IMR-90 (cell line): ENCODE data around the gene ANO10. TPM values are rescaled to one million over a fixed set of nuclear protein-coding genes. Genes with fewer than 3 reads are reported as not detected.
A peak's percentile ranks its signal among the peaks of the same experiment; 100 is the strongest.

Experiments used
- ATAC-seq: fragments of 200-7000 bp; cut with Tn5 transposase; 2 replicates; pipeline ENCODE4 v1.9.1; 2020; ENCODE audit warnings: low read depth, mild to moderate bottlenecking, moderate library complexity
- BruUV-seq: library from RNA; stranded (reverse); fragments of 400-500 nt; replicated peaks from 2 replicates; lab custom pipeline; 2021; lab: Mats Ljungman, UMichigan
- CTCF ChIA-PET: fragments of 300-600 bp; formaldehyde crosslinking; extraction: SDS; loops from one replicate; lab custom pipeline; 2021; ENCODE audit warnings: antibody characterized with exemption; lab: Yijun Ruan, JAX
- POLR2A ChIA-PET: fragments of 300-600 bp; sonication (Branson Sonifier 250); formaldehyde crosslinking; loops from one replicate; lab custom pipeline; 2022; ENCODE audit warnings: antibody characterized with exemption; ENCODE audit not compliant: unreplicated experiment; lab: Charles Lee
- DNase-seq: peaks from one replicate; pipeline ENCODE4 v3.0.0; 2013
- H2AFZ ChIP-seq: replicated peaks from 2 replicates; pipeline ENCODE3; 2013; ENCODE audit warnings: low read length, mild to moderate bottlenecking; ENCODE audit not compliant: poor library complexity
- H2AK5ac ChIP-seq: 2 replicates; pipeline ENCODE4 v1.6.1; 2013; ENCODE audit warnings: low read depth, low read length, inconsistent platforms
- H2AK9ac ChIP-seq: replicated peaks from 2 replicates; pipeline ENCODE3; 2013; ENCODE audit warnings: mild to moderate bottlenecking, low read depth, low read length, moderate library complexity; ENCODE audit not compliant: poor library complexity
- H2BK120ac ChIP-seq: 2 replicates; pipeline ENCODE4 v1.6.1; 2013; ENCODE audit warnings: low read depth, low read length, inconsistent platforms
- H2BK15ac ChIP-seq: 3 replicates; pipeline ENCODE4 v1.6.1; 2013; ENCODE audit warnings: low read depth, low read length, inconsistent platforms
- H2BK20ac ChIP-seq: 2 replicates; pipeline ENCODE4 v1.6.1; 2013; ENCODE audit warnings: low read depth, mild to moderate bottlenecking, inconsistent platforms, low read length, moderate library complexity
- H2BK5ac ChIP-seq: 2 replicates; pipeline ENCODE4 v1.6.1; 2013; ENCODE audit warnings: mild to moderate bottlenecking, low read depth, low read length, inconsistent platforms; ENCODE audit not compliant: poor library complexity, severe bottlenecking
- H3K14ac ChIP-seq: replicated peaks from 2 replicates; pipeline ENCODE4 v1.6.1; 2013; ENCODE audit warnings: low read depth, low read length, inconsistent platforms
- H3K18ac ChIP-seq: 2 replicates; pipeline ENCODE4 v1.6.1; 2013; ENCODE audit warnings: low read depth, low read length, control low read depth
- H3K23ac ChIP-seq: 2 replicates; pipeline ENCODE4 v1.6.1; 2013; ENCODE audit warnings: low read depth, low read length, inconsistent platforms
- H3K27ac ChIP-seq: 2 replicates; pipeline ENCODE4 v1.5.1; 2013; ENCODE audit warnings: mild to moderate bottlenecking, control low read depth, low read length; ENCODE audit not compliant: insufficient read depth
- H3K27me3 ChIP-seq: 2 replicates; pipeline ENCODE4 v1.6.1; 2013; ENCODE audit warnings: low read length; ENCODE audit not compliant: control insufficient read depth, insufficient read depth
- H3K36me3 ChIP-seq: 2 replicates; pipeline ENCODE4 v1.6.1; 2013; ENCODE audit warnings: low read length, mixed read lengths; ENCODE audit not compliant: control insufficient read depth, insufficient read depth
- H3K4ac ChIP-seq: 2 replicates; pipeline ENCODE4 v1.6.1; 2013; ENCODE audit warnings: low read depth, low read length, inconsistent platforms
- H3K4me1 ChIP-seq: 2 replicates; pipeline ENCODE4 v1.6.1; 2013; ENCODE audit warnings: low read length, mixed read lengths; ENCODE audit not compliant: control insufficient read depth, insufficient read depth
- H3K4me2 ChIP-seq: 2 replicates; pipeline ENCODE4 v1.6.1; 2013; ENCODE audit warnings: low read depth, mild to moderate bottlenecking, control low read depth, low read length, moderate library complexity
- H3K4me3 ChIP-seq: 2 replicates; pipeline ENCODE4 v1.5.1; 2013; ENCODE audit warnings: low read depth, mild to moderate bottlenecking, control low read depth, low read length, moderate library complexity; ENCODE audit not compliant: insufficient read depth
- H3K56ac ChIP-seq: 2 replicates; pipeline ENCODE4 v1.6.1; 2013; ENCODE audit warnings: low read length, inconsistent platforms; ENCODE audit not compliant: insufficient read depth; ENCODE audit errors: extremely low read depth
- H3K79me1 ChIP-seq, 2 experiments: 2 replicates each; pipeline ENCODE4 v1.6.1; 2013; ENCODE audit warnings: low read length in 2 of 2, inconsistent platforms in 1 of 2, low read depth in 1 of 2
- H3K9ac ChIP-seq: 2 replicates; pipeline ENCODE4 v1.6.1; 2013; ENCODE audit warnings: low read depth, low read length, control low read depth
- H3K9me1 ChIP-seq: 2 replicates; pipeline ENCODE4 v1.6.1; 2013; ENCODE audit warnings: low read length, inconsistent platforms; ENCODE audit not compliant: insufficient read depth
- H3K9me3 ChIP-seq: 2 replicates; pipeline ENCODE4 v1.6.1; 2013; ENCODE audit warnings: low read length; ENCODE audit not compliant: control insufficient read depth, insufficient read depth
- H4K20me1 ChIP-seq: 2 replicates; pipeline ENCODE4 v1.6.1; 2013; ENCODE audit warnings: low read length, inconsistent platforms; ENCODE audit not compliant: insufficient read depth
- H4K5ac ChIP-seq: 2 replicates; pipeline ENCODE4 v1.6.1; 2013; ENCODE audit warnings: mild to moderate bottlenecking, low read depth, low read length, control low read depth
- H4K8ac ChIP-seq, 2 experiments: 2 replicates each; pipeline ENCODE4 v1.6.1; 2013; ENCODE audit warnings: low read depth in 2 of 2, low read length in 2 of 2, control low read depth in 1 of 2, inconsistent platforms in 1 of 2
- H4K91ac ChIP-seq: 2 replicates; pipeline ENCODE4 v1.6.1; 2013; ENCODE audit warnings: low read depth, low read length, inconsistent platforms; ENCODE audit not compliant: insufficient read depth
- BHLHE40 ChIP-seq: fragments of 150-350 bp; IDR thresholded peaks from 2 replicates; pipeline ENCODE4 v1.6.1; 2016; ENCODE audit warnings: mild to moderate bottlenecking, low read depth, low read length
- CEBPB ChIP-seq: IDR thresholded peaks from 2 replicates; pipeline ENCODE4 v1.6.1; 2012; ENCODE audit warnings: low read depth, low read length, improper control_type of control experiment
- CHD1 ChIP-seq: IDR thresholded peaks from 2 replicates; pipeline ENCODE4 v1.6.1; 2012; ENCODE audit warnings: low read depth, low read length, improper control_type of control experiment
- CTCF ChIP-seq: conservative IDR thresholded peaks from 2 replicates; pipeline ENCODE4 v1.5.1; 2012; ENCODE audit warnings: mild to moderate bottlenecking, low read depth, low read length, improper control_type of control experiment
- FOS ChIP-seq: fragments of 150-350 bp; IDR thresholded peaks from 2 replicates; pipeline ENCODE4 v1.6.1; 2016; ENCODE audit warnings: low read depth, low read length
- MAFK ChIP-seq: IDR thresholded peaks from 2 replicates; pipeline ENCODE4 v1.6.1; 2012; ENCODE audit warnings: low read depth, low read length, improper control_type of control experiment
- MAZ ChIP-seq: IDR thresholded peaks from 2 replicates; pipeline ENCODE4 v1.6.1; 2012; ENCODE audit warnings: low read depth, mild to moderate bottlenecking, low read length, improper control_type of control experiment, moderate library complexity, borderline replicate concordance
- MXI1 ChIP-seq: IDR thresholded peaks from 2 replicates; pipeline ENCODE4 v1.6.1; 2012; ENCODE audit warnings: low read depth, mild to moderate bottlenecking, low read length, moderate library complexity, borderline replicate concordance
- NFE2L2 ChIP-seq: fragments of 150-350 bp; IDR thresholded peaks from 2 replicates; pipeline ENCODE4 v1.6.1; 2016; ENCODE audit warnings: low read depth, mild to moderate bottlenecking, low read length
- POLR2A ChIP-seq: IDR thresholded peaks from 2 replicates; pipeline ENCODE4 v1.6.1; 2012; ENCODE audit warnings: mild to moderate bottlenecking, low read depth, low read length
- RAD21 ChIP-seq: IDR thresholded peaks from 2 replicates; pipeline ENCODE4 v1.6.1; 2012; ENCODE audit warnings: low read length, improper control_type of control experiment
- RFX5 ChIP-seq: IDR thresholded peaks from 2 replicates; pipeline ENCODE4 v1.8.0; 2012; ENCODE audit warnings: low read depth, mild to moderate bottlenecking, low read length, moderate library complexity
- SMC3 ChIP-seq: fragments of 150-350 bp; IDR thresholded peaks from 2 replicates; pipeline ENCODE4 v1.6.1; 2016; ENCODE audit warnings: low read depth, mild to moderate bottlenecking, antibody characterized with exemption, low read length, moderate library complexity
- WGBS, 2 experiments: methylation state at CpG; one replicate each; pipeline versions ENCODE4 v1.1.5 to v1.1.7; 2013; ENCODE audit warnings: missing lambda C conversion rate in 2 of 2; ENCODE audit not compliant: insufficient read length in 1 of 2; ENCODE audit errors: extremely low coverage in 2 of 2; 5-methylcytosine and 5-hydroxymethylcytosine counted together
- dilution Hi-C: fragments of 300-500 bp; cut with HindIII; formaldehyde crosslinking; loops from one replicate; pipeline ENCODE4 v1.14.3; 2018; ENCODE audit warnings: low sequenced_read_pairs; ENCODE audit not compliant: unreplicated experiment
- in situ Hi-C: fragments of 300-500 bp; cut with MboI; formaldehyde crosslinking; loops from 3 replicates; pipeline ENCODE4 v1.14.3; 2019; ENCODE audit warnings: low sequenced_read_pairs, inconsistent platforms, mixed read lengths
- intact Hi-C: fragments of 100-400 bp; cut with micrococcal nuclease; formaldehyde crosslinking; loops from 2 replicates; pipeline ENCODE4 v1.10.0; 2022
- polyA plus RNA-seq, 3 experiments: library from polyadenylated mRNA; depleted of rRNA; stranded (reverse); fragments of >200 nt; gene quantifications; 2 replicates each; pipeline ENCODE4 v1.2.3, GENCODE V29; 2012; ENCODE audit warnings: low replicate concordance in 1 of 3
- total RNA-seq: library from RNA; depleted of rRNA; stranded (reverse); fragments of >200 nt; gene quantifications from 2 replicates; pipeline ENCODE4 v1.2.3, GENCODE V29; 2012

ANO10 gene
- total and polyA plus RNA-seq, 2 of the 4 experiments (the other 2 are of a cell fraction) = 28.5 to 41.6 TPM

GRCh38 chr3:43489930-43490329, 131.9 kb downstream of the ANO10 start:
- Histone ChIP-seq H3K9ac (peak overlapping the region; percentile 44; the same call in 1 of the 2 replicates), H2AFZ (no peak overlapping the region), H3K9me3 (no peaks in the 10 kb centered on the region), H3K23ac (no peak overlapping the region), H4K8ac (no peak overlapping the region), H3K18ac (peak overlapping the region; percentile 70; the same call in 1 of the 2 replicates), H3K27me3 (no peaks in the 10 kb centered on the region), H2BK5ac (no peak overlapping the region), H3K4ac (no peak overlapping the region), H3K4me2 (no peak overlapping the region), H3K9me1 (peaks cover 3% of the 10 kb centered on the region; the same call in 1 of the 2 replicates), H3K56ac (no peak overlapping the region), H2BK120ac (no peak overlapping the region), H3K36me3 (no peaks in the 10 kb centered on the region; the same call in 1 of the 2 replicates), H2BK15ac (no peak overlapping the region), H3K4me3 (no peak overlapping the region), H4K5ac (no peak overlapping the region), H4K91ac (no peak overlapping the region), H3K4me1 (peaks cover 2% of the 10 kb centered on the region; the same call in 1 of the 2 replicates), H2BK20ac (no peak overlapping the region), H2AK5ac (no peak overlapping the region), H3K14ac (no peak overlapping the region), H3K27ac (peak overlapping the region; percentile 56; the same call in 1 of the 2 replicates), H3K79me1 (peaks cover 6 to 14% of the 10 kb centered on the region in 2 experiments), H4K20me1 (no peaks in the 10 kb centered on the region; the same call in 1 of the 2 replicates), H2AK9ac (no peak overlapping the region)
- POLR2A ChIA-PET = no interaction called here
- no peak for TF ChIP-seq SMC3
- TF ChIP-seq MAFK = no peak
- TF ChIP-seq BHLHE40 = no peak
- no peak for TF ChIP-seq MAZ
- TF ChIP-seq RFX5 = no peak
- no peak for TF ChIP-seq CEBPB
- TF ChIP-seq MXI1 = no peak
- no peak for TF ChIP-seq RAD21
- TF ChIP-seq NFE2L2 = no peak
- TF ChIP-seq FOS = no peak
- no peak for TF ChIP-seq CHD1
- TF ChIP-seq CTCF = no peak
- no peak for TF ChIP-seq POLR2A
- no CpG with 5 or more reads among the region's 5 CpGs for WGBS, 2 experiments
- no peak for DNase-seq
- dilution Hi-C loops (no loop called here), intact Hi-C loops (no loop called here), in situ Hi-C loops (no loop called here)
- no TSS peak for BruUV-seq
- CTCF ChIA-PET = no interaction called here
- peak; percentile 29; the same call in 1 of the 2 replicates for ATAC-seq
